Muscle of back (tissue), 13 donors: ENCODE results near the gene LKAAEAR1. TPM values are rescaled to one million over a fixed set of nuclear protein-coding genes. Genes with fewer than 3 reads are reported as not detected.
"Not testable (repeated sequence)": the region's sequence is repeated elsewhere in the genome, so short reads cannot be mapped to it uniquely, and the experiment has no call there.

ENCODE experiments used
- DNase-seq, 3 donors: peaks; one replicate each; pipeline versions ENCODE4 v3.0.0 to v3.0.0-alpha.2; 2013
- long read RNA-seq, 9 donors: transcript quantifications; one replicate each; lab custom pipeline, GENCODE V29; 2026
- polyA plus RNA-seq, 10 donors: library from polyadenylated mRNA; unstranded; fragments of 120-200 nt; gene quantifications; one replicate each; pipeline ENCODE4 v1.2.1, GENCODE V29; 2013; ENCODE audit not compliant: insufficient read length in 10 of 10

The LKAAEAR1 gene, protein sequence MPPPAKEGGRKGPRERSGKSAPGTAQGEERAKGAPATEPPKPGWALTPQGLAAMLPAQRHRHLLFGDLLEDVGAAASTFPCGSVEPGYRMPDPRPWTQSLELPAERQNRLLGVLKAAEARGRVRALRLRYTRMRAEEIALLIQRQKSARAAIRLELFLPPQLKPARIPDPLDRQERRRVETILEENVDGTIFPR
- under 1 TPM in 3 of 10 donors, not detected in 7; 0.16 to 0.38 (median 0.23) TPM for polyA plus RNA-seq
- long read RNA-seq, donor 1, partial matches to known transcripts, result 0 of 1 reads
- long read RNA-seq, donor 1, other reads (novel, unspliced or antisense), result 0 of 1 reads
- long read RNA-seq, donor 2, result 0 reads
- long read RNA-seq, donor 3, result 0 reads
- long read RNA-seq, donor 4, result 0 reads
- long read RNA-seq, donor 5, partial matches to known transcripts, result 0 of 1 reads
- long read RNA-seq, donor 5, other reads (novel, unspliced or antisense), result 0 of 1 reads
- long read RNA-seq, donor 6, result 0 reads
- long read RNA-seq, donor 7, result 0 reads
- long read RNA-seq, donor 8, partial matches to known transcripts, result 0 of 1 reads
- long read RNA-seq, donor 8, other reads (novel, unspliced or antisense), result 0 of 1 reads
- long read RNA-seq, donor 9, result 0 reads

DNA sequence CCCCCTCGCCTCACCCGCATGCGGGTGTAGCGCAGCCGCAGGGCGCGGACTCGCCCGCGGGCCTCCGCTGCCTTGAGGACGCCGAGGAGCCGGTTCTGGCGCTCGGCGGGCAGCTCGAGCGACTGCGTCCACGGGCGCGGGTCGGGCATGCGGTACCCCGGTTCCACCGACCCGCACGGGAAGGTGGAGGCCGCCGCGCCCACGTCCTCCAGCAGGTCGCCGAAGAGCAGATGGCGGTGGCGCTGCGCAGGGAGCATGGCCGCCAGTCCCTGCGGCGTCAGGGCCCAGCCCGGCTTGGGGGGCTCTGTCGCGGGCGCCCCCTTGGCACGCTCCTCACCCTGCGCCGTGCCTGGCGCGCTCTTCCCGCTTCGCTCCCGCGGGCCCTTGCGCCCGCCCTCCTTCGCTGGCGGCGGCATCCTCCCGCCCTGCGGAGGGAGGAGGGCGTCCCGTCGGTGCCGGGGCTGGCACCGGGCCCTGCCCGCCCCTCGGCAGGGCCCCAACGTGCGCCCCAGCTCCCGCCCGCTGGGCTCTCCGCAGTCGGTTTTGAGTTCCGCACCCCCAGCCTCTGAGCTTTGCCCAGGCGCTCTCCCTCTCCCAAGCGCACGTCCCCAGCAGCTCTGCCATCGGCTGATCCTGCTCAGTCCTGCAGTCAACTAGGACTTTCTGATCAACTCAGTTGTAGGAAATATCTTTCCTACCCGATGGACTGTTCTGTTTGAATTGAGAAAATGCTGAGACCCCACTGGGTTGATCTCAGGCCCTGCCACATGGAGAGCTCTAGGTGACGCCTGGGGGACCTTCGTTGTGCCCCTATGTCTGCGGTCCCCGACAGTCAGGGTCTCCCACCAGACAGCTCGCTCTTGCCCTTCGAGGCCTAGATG, at the start of gene LKAAEAR1:
LKAAEAR1 (minus strand) TSS at position 595 of the 881 bp plus-strand sequence; CDS start at position 416, 179 bp downstream.
- no peak for DNase-seq

GRCh38 chr20:64131406-64131805, 47.2 kb upstream of the LKAAEAR1 start:
- no peak for DNase-seq

GRCh38 chr20:64130876-64131275, 46.7 kb upstream of the LKAAEAR1 start:
- no peak for DNase-seq

- no peak for DNase-seq
These were observed 46.1 kb upstream of the LKAAEAR1 start for GRCh38 chr20:64130271-64130670.

GRCh38 chr20:64129146-64129782, 45.1 kb upstream of the LKAAEAR1 start:
- no peak for DNase-seq

GRCh38 chr20:64123517-64123916, 39.3 kb upstream of the LKAAEAR1 start:
- DNase-seq, result not testable (repeated sequence)

DNA sequence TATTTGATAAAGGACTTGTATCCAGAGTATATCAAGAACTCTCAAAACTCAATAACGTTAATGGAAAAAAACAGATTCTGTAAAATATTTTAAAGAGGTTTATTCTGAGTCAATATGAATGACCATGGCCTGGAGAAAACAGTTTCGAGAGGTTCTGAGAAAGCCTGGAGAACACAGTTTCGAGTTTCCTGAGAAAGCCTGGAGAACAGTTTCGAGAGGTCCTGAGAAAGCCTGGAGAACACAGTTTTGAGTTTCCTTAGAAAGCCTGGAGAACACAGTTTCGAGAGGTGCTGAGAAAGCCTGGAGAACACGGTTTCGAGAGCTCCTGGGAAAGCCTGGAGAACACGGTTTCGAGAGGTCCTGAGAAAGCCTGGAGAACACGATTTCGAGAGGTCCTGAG, 38.7 kb upstream of the LKAAEAR1 start:
- not testable (repeated sequence) for DNase-seq

GRCh38 chr20:64121586-64121985, 37.4 kb upstream of the LKAAEAR1 start:
- no peak for DNase-seq

DNA sequence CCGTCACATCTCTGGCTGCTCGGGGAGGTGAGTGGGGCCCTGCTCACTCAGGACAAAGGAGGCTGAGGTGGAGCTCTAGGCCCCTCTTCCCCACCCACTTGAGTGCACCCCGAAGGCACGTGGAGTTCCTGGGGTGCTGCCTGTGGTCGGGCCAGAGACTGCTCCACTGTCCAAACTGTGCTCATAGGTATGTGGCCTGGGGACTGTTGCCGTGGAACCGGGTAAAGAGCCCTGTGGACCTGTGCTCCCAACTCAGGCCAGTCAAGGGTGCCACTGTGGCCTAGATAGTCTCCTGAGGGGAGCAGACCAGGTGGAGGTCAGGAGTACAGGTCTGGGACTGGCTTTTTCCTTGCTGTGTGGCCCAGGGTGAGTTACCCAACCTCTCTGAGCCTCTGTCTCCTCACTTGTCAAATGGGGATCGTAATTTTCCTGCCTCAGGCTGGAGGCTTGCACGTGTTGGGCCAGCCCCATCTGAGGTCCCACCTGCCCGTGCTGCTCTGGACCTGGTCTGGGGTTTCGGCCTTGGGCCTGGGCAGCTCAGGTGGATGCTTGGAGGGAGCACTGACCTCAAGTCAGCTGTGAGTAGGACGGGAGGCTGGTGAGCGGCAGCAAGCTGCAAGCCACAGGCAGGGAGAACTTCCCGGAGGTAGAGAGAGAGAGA, 35.6 kb upstream of the LKAAEAR1 start:
- peak in 1 of 3 donors; percentile 40 for DNase-seq

DNA sequence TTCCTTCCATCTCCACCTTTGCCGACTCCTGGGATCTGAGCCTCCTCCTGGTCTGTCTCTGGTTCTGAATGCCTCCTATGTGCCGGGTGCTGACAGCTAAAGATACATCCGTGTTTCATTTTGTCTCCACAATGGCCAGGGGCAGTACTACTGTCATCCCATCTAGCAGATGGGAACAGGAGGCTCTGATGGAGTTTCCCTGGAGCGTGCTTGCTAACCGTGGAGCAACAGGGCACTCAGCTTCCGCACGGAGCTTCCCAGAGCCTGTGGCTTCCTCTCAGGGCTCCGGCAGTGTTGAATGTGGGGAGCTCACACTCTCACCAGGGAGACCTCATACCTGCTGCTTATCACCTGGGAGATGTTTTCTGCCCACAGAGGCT, 35.1 kb upstream of the LKAAEAR1 start:
- no peak for DNase-seq

DNA sequence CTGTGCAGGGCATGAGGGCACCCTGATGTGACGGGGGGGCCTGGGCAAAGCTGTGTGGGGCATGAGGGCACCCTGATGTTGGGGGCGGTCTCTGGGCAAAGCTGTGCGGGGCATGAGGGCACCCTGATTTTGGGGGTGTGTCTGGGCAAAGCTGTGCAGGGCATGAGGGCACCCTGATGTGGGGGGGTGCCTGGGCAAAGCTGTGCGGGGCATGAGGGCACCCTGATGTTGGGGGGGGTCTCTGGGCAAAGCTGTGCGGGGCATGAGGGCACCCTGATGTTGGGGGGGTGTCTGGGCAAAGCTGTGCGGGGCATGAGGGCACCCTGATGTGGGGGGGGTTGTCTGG, 33.2 kb upstream of the LKAAEAR1 start:
- not testable (repeated sequence) for DNase-seq

GRCh38 chr20:64116541-64117431, 32.6 kb upstream of the LKAAEAR1 start:
- no peak for DNase-seq

GRCh38 chr20:64116016-64116415, 31.8 kb upstream of the LKAAEAR1 start:
- DNase-seq, result no peak

GRCh38 chr20:64115171-64115911, 31.1 kb upstream of the LKAAEAR1 start:
- no peak for DNase-seq

DNA sequence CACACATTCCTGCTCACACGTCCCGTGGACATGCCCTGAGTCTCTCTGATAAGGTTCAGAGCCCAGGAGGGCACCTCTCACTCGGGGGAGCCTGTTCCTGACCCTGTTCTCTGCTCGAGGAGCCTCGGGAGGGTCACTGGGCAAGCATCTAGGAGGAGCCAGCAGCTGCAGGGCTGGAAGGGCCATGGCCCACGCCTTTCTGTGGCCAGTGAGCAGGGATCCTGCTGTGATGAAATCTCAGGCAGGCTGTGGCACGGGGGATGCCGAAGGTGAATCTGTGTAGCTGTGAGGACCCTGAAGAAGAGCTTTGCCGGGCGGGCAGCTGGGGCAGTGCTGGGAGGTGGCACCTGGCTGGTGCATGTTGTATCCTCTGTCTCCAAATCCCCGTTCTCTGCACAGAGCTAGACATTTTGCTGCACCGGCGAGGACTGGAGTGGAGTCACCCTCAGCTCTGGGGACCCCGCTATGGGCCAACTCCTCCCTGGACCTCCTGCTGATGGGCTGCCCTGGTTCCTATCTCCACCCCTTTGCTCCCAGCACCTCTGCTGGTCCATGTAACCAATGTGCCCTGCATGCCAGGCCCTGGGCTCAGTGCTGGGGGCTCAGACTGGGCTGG, 30.3 kb upstream of the LKAAEAR1 start:
- no peak for DNase-seq

- no peak for DNase-seq
These were observed 29.7 kb upstream of the LKAAEAR1 start for GRCh38 chr20:64113796-64114355.

- no peak for DNase-seq
These were observed 29.2 kb upstream of the LKAAEAR1 start for GRCh38 chr20:64113444-64113775.

- no peak for DNase-seq
These were observed 28.7 kb upstream of the LKAAEAR1 start for GRCh38 chr20:64112691-64113443.
